HFF-Myc (cell line): ENCODE results near the gene CLDN15.

Experiments used
- DNase-seq: peaks from one replicate; pipeline ENCODE4 v3.0.0-alpha.2; 2011; ENCODE audit warnings: low read depth; ENCODE audit errors: extremely low read depth
- H3K4me3 ChIP-seq: replicated peaks from 2 replicates; pipeline ENCODE4 v1.5.1; 2011; ENCODE audit warnings: low read depth, mild to moderate bottlenecking, control low read depth, low read length
- CTCF ChIP-seq: IDR thresholded peaks from 2 replicates; pipeline ENCODE4 v1.5.1; 2012; ENCODE audit warnings: mild to moderate bottlenecking, low read depth, low read length, control low read depth; ENCODE audit errors: missing control alignments

CLDN15 gene

DNA sequence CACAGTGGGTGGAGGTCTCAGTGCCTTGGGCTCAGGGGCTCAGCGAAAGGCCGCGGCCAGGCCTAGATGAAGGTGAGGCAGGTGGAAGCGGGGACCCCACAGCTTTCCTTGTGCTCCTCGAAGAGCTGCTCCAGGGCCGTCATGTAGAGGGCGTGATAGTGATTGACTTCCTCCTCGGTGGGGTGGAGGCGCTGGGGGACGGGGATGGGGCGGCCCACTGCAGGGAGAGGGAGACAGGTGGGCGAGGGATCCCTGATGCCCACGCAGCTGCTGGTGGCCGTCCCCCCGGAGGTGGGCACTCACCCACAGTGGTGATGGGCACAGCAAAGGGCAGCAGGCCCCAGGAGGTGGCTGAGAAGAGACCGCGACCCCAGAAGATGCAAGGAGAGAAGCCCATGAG, 41.7 kb downstream of the CLDN15 start:
- H3K4me3 ChIP-seq, result no peak overlapping the region
- TF ChIP-seq CTCF, result no peak
- DNase-seq, result no peak

DNA sequence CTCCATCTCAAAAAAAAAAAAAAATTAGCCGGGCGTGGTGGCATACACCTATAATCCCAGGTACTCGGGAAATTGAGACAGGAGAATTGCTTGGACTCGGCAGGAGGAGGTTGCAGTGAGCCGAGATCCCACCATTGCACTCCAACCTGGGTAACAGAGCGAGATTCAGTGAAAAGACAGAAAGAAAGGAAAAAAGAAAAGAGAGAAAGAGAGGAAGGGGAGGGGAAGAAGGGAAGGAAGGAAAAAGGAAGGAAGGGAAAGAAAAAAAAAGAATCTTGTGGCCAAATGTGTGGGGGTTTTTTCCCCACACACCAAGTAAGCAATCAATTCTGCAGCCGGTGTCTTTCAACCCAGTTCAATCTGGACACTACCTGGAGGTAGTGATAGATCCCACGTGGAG, 48.5 kb downstream of the CLDN15 start:
- DNase-seq, result no peak
- H3K4me3 ChIP-seq, result no peak overlapping the region
- no peak for TF ChIP-seq CTCF

GRCh38 chr7:101186844-101187428, 50.7 kb downstream of the CLDN15 start:
- H3K4me3 ChIP-seq, result no peak overlapping the region

GRCh38 chr7:101186194-101186593, 51.4 kb downstream of the CLDN15 start:
- DNase-seq, result no peak
- no peak for TF ChIP-seq CTCF
- H3K4me3 ChIP-seq, result no peak overlapping the region

More at GRCh38 chr7:101186844-101187428, 50.7 kb downstream of the CLDN15 start:
- no peak for TF ChIP-seq CTCF
- no peak for DNase-seq

- TF ChIP-seq CTCF, result no peak
- no peak for DNase-seq
- no peak overlapping the region for H3K4me3 ChIP-seq
These were observed 52.3 kb downstream of the CLDN15 start for GRCh38 chr7:101185258-101185839.
